WTC11 (cell line): ENCODE results near the gene CRX. TPM values are rescaled to one million over a fixed set of nuclear protein-coding genes. Genes with fewer than 3 reads are reported as not detected.
A peak's percentile ranks its signal among the peaks of the same experiment; 100 is the strongest.

Source experiments
- ATAC-seq: fragments of 200-7000 bp; cut with Tn5 transposase; 2 replicates; pipeline ENCODE4 v1.10.0; 2021; ENCODE audit warnings: mild to moderate bottlenecking, moderate library complexity
- CTCF ChIA-PET: fragments of 300-600 bp; sonication (Branson Sonifier 250); formaldehyde crosslinking; loops from one replicate; lab custom pipeline; 2021; ENCODE audit warnings: antibody characterized with exemption; lab: Charles Lee
- POLR2A ChIA-PET: fragments of 350-600 bp; sonication (Branson Sonifier 250); formaldehyde crosslinking; loops from one replicate; lab custom pipeline; 2021; ENCODE audit warnings: antibody characterized with exemption; lab: Charles Lee
- DNase-seq: peaks from one replicate; pipeline ENCODE4 v3.0.0; 2021; ENCODE audit warnings: low spot score
- H3K27ac Mint-ChIP-seq: 2 replicates; pipeline ENCODE4 v1.8.0; 2021; ENCODE audit warnings: mixed read lengths
- H3K27me3 Mint-ChIP-seq: 2 replicates; pipeline ENCODE4 v1.8.0; 2021; ENCODE audit warnings: low read depth, mild to moderate bottlenecking, moderate library complexity, mixed read lengths
- H3K36me3 Mint-ChIP-seq: 2 replicates; pipeline ENCODE4 v1.8.0; 2021; ENCODE audit warnings: mixed read lengths
- H3K4me1 Mint-ChIP-seq: 2 replicates; pipeline ENCODE4 v1.8.0; 2022; ENCODE audit warnings: mixed read lengths
- H3K4me3 Mint-ChIP-seq: 2 replicates; pipeline ENCODE4 v1.8.0; 2021; ENCODE audit warnings: mild to moderate bottlenecking, moderate library complexity, mixed read lengths
- H3K9me3 Mint-ChIP-seq: 2 replicates; pipeline ENCODE4 v1.8.0; 2021; ENCODE audit warnings: mixed read lengths
- AR ChIP-seq: fragments of 250-450 bp; sonication (Bioruptor Pico); IDR thresholded peaks from 2 replicates; pipeline ENCODE4 v1.9.0; 2021; ENCODE audit warnings: mild to moderate bottlenecking
- ARID4B ChIP-seq: sonication (generic); formaldehyde crosslinking; IDR thresholded peaks from 2 replicates; pipeline ENCODE4 v1.8.0; 2023; ENCODE audit warnings: missing genetic modification reagents, mild to moderate bottlenecking, borderline replicate concordance
- CTCF ChIP-seq: fragments of 200-600 bp; IDR thresholded peaks from 2 replicates; pipeline ENCODE4 v1.8.0; 2022; ENCODE audit warnings: antibody characterized with exemption
- JUN ChIP-seq: sonication (generic); formaldehyde crosslinking; IDR thresholded peaks from 2 replicates; pipeline ENCODE4 v1.8.0; 2023; ENCODE audit warnings: mild to moderate bottlenecking, missing genetic modification reagents
- NFATC4 ChIP-seq: fragments of 250-450 bp; sonication (Bioruptor Pico); IDR thresholded peaks from 2 replicates; pipeline ENCODE4 v1.9.0; 2021; ENCODE audit warnings: mild to moderate bottlenecking
- NR2C2 ChIP-seq: sonication (generic); formaldehyde crosslinking; IDR thresholded peaks from 2 replicates; pipeline ENCODE4 v1.8.0; 2022; ENCODE audit warnings: mild to moderate bottlenecking, missing genetic modification reagents
- NR3C1 ChIP-seq: sonication (generic); formaldehyde crosslinking; conservative IDR thresholded peaks from 2 replicates; pipeline ENCODE4 v1.8.1; 2023; ENCODE audit warnings: low read depth, mild to moderate bottlenecking, missing genetic modification reagents
- OVOL2 ChIP-seq: fragments of 250-450 bp; sonication (Bioruptor Pico); IDR thresholded peaks from 2 replicates; pipeline ENCODE4 v1.9.0; 2021; ENCODE audit warnings: mild to moderate bottlenecking, borderline replicate concordance
- SP1 ChIP-seq: sonication (generic); formaldehyde crosslinking; conservative IDR thresholded peaks from 2 replicates; pipeline ENCODE4 v1.8.1; 2022; ENCODE audit warnings: missing genetic modification reagents
- USF1 ChIP-seq: sonication (generic); formaldehyde crosslinking; IDR thresholded peaks from 2 replicates; pipeline ENCODE4 v1.8.0; 2022; ENCODE audit warnings: mild to moderate bottlenecking, missing genetic modification reagents
- ZBTB43 ChIP-seq: sonication (generic); formaldehyde crosslinking; IDR thresholded peaks from 2 replicates; pipeline ENCODE4 v1.8.1; 2023; ENCODE audit warnings: mild to moderate bottlenecking, missing genetic modification reagents
- ZNF138 ChIP-seq: sonication (generic); formaldehyde crosslinking; conservative IDR thresholded peaks from 2 replicates; pipeline ENCODE4 v1.8.1; 2022; ENCODE audit warnings: mild to moderate bottlenecking, moderate library complexity, missing genetic modification reagents
- ZNF423 ChIP-seq: fragments of 250-450 bp; sonication (Bioruptor Pico); IDR thresholded peaks from 2 replicates; pipeline ENCODE4 v2.1.2; 2022; ENCODE audit warnings: mild to moderate bottlenecking, moderate library complexity
- ZNF425 ChIP-seq: fragments of 250-450 bp; sonication (Bioruptor Pico); conservative IDR thresholded peaks from 2 replicates; pipeline ENCODE4 v1.9.0; 2021; ENCODE audit warnings: mild to moderate bottlenecking
- ZSCAN18 ChIP-seq: fragments of 250-450 bp; sonication (Bioruptor Pico); IDR thresholded peaks from 2 replicates; pipeline ENCODE4 v2.1.2; 2022; ENCODE audit warnings: mild to moderate bottlenecking, moderate library complexity
- total RNA-seq: library from RNA; stranded (reverse); gene quantifications from 3 replicates; pipeline ENCODE4 v1.2.3, GENCODE V29; 2021

Gene CRX
- total RNA-seq, 1 experiment from 2014 or later: 0.17 TPM

- no peak for TF ChIP-seq ZNF425
- TF ChIP-seq NR3C1 (CRISPR knock-in tag): no peak
- TF ChIP-seq ARID4B (CRISPR knock-in tag): no peak
- no peak for TF ChIP-seq ZBTB43 (CRISPR knock-in tag)
Observed at GRCh38 chr19:47806435-47806834, 15.3 kb upstream of the CRX start (continued).

GRCh38 chr19:47813304-47813994 lies 8.3 kb upstream of the CRX start:
- Mint-ChIP-seq H3K9me3 (no peaks in the 10 kb centered on the region), H3K36me3 (no peaks in the 10 kb centered on the region), H3K27me3 (no peaks in the 10 kb centered on the region), H3K27ac (no peak overlapping the region), H3K4me1 (peaks cover 6% of the 10 kb centered on the region; the same call in 1 of the 2 replicates), H3K4me3 (no peak overlapping the region)
- ChIA-PET CTCF (interaction anchor here (0.6 to 1.7 kb wide), 15 partner anchors 10 to 50 kb away, joined by 3 to 23 read pairs (median 5); no protein-coding TSS in a partner anchor), POLR2A (no interaction called here)
- peak; percentile 98 for ATAC-seq
- DNase-seq: peak; percentile 98
- TF ChIP-seq CTCF (peak; percentile 84), NFATC4 (no peak), AR (CRISPR knock-in tag) (no peak)

GRCh38 chr19:47813995-47814328 lies 7.8 kb upstream of the CRX start:
- POLR2A ChIA-PET: no interaction called here
- Mint-ChIP-seq H3K9me3 (peaks cover 2% of the 10 kb centered on the region; the same call in 1 of the 2 replicates), H3K4me3 (no peak overlapping the region), H3K4me1 (peaks cover 6% of the 10 kb centered on the region; the same call in 1 of the 2 replicates), H3K36me3 (0 out of 2 replicates have a peak, but pooled peaks cover under 1% of the 10 kb centered on the region), H3K27me3 (no peaks in the 10 kb centered on the region), H3K27ac (no peak overlapping the region)
- DNase-seq (no peak), ATAC-seq (peak; percentile 43)
- CTCF ChIA-PET: interaction anchor here (0.7 to 1.7 kb wide), 20 partner anchors 9 to 465 kb away, joined by 3 to 23 read pairs (median 5); partner anchors contain the start of gene DHX34
- no peak for TF ChIP-seq OVOL2
- TF ChIP-seq ZNF423 (CRISPR knock-in tag): no peak
- no peak for TF ChIP-seq JUN
- no peak for TF ChIP-seq NR2C2 (CRISPR knock-in tag)
- TF ChIP-seq ZNF138: no peak
- TF ChIP-seq SP1: no peak
- no peak for TF ChIP-seq ZSCAN18 (CRISPR knock-in tag)
- TF ChIP-seq USF1: no peak
